ENCODE results near the gene SLC2A1. TPM values are rescaled to one million over a fixed set of nuclear protein-coding genes. Genes with fewer than 3 reads are reported as not detected.

SLC2A1 gene
- total RNA-seq, 1 experiment from 2014 or later, result 218 TPM

DNA sequence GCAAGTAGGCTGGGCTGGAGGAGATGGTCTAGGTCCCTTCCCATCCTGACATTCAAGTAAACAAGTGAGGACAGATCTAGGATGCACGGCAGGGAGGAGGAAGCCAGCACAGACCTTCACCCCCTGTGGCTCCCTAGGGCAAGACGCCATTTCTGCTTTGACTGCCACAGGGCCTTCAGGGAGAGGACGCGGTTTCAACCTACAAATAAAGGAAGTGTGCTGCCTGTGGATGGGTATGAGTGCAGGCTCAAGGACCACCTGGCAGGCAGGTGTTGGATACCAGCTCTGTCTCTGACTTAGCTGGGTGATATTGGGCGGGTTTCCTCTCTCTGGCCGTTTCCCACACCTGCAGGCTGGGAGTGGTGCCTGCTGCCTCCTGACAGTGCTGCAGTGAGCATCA, 16.2 kb downstream of the SLC2A1 start:
- no peak for DNase-seq (ENCODE audit: low read depth)

DNA sequence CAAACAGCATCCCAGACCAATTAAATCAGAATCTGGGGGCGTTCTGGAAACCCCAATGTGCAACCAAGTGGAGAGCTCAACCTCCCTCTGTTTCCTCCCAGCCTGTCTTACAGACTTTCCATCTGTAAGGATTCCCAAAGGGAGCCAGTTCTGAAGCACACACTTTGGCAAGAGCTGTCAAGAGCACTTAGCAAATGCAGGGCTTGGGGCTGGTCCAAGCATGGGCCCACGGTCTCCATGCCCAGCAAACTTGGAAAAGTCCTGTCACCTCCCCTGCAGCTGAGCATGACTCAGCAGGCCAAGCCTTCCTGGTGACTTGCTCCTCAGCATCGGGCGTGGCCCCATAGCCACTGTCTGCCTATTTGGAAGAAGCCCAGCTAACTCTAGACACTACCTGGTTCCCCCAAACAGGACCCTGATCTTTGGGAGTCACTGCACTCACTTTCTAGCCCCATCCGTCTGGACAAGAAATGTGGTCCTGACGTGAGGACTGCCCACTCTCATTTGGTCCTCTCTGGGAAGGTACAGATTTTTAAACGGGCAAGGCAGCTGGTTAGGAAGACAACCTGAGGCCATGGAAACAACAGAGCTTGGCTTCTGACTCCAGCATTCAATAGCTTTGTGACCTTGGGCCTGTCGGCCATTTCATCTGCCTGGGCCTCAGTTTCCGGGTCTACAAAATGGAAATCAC, 16.9 kb downstream of the SLC2A1 start:
- DNase-seq (ENCODE audit: low read depth), result peak; percentile 98

DNA sequence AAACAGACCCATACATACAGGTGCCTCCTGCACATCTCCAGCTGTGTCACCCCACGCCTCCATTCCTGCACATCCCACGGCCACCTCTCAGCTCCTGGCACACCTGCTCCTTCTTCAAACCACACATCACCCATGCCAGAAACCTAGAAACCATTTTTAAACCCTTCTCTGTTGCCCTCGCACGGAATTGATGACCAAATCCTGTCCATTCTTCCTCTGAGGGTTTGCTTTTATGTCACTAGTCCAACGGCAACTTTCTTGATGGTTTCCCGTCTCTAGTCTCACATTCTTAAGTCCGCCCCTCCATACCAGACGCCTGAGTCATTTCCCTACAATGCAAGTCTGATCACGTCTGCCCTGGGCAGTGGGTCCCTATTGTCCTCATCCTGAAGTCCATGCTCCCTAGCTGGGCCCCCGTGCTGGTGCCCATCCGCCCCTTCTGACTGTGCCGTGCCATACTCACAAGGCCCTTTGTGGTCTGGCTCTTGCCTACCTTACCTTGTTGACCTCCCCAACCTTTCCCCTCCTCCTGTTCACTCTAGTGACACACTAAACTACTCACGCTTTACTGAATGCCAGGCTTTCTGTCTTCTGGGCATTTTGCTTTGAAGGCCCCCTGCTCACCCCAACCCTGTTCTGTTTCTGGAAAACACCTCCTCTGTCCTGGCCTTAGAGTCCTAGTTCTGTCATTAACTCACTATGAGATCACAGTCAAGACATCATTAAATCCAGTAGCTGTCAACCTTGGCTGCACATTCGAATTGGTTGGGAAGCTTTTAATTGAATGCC, 17.6 kb downstream of the SLC2A1 start:
- DNase-seq (ENCODE audit: low read depth), result peak; percentile 100

GRCh38 chr1:42938645-42939615, 19.7 kb downstream of the SLC2A1 start:
- no peak for DNase-seq (ENCODE audit: low read depth)

DNA sequence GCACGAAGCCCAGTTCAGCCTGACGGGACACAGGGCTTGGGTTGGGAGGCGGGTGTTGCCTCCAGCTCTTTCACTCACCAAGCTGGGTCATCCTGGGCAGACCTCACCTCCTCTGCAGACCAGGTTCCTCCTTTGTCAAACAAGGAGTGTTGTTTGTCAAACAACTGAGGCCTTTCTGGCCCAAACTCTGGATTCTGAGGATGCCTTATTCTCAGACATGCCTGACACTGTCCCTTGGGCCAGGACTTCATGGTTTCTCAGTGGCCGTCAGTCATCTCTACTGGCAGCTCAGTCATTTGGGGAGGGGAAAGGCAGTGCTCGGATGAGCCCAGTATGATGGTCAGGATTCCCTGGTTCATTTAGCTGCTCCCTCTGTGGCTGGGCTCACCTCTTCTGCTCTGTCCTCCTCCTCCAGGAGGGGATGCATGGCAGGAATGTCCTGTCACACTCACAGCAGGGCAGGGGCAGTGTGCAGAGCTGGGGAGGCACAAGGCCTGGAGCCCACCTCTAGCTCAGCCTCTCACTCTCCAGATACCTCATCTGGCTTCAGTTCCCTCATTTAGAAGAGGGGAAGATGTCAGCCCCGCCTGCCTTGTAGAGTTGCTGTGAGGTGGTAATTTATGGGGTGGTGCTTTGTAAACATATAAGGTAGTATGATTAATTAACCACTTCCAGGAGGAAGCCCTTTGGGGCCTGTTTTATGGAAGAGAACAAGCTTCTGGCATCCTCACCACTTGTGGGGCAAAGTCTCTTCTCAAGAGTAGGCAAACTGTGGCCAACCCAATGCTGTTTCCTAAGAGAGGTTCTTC, 20.6 kb downstream of the SLC2A1 start:
- peak; percentile 76 for DNase-seq (ENCODE audit: low read depth)

DNA sequence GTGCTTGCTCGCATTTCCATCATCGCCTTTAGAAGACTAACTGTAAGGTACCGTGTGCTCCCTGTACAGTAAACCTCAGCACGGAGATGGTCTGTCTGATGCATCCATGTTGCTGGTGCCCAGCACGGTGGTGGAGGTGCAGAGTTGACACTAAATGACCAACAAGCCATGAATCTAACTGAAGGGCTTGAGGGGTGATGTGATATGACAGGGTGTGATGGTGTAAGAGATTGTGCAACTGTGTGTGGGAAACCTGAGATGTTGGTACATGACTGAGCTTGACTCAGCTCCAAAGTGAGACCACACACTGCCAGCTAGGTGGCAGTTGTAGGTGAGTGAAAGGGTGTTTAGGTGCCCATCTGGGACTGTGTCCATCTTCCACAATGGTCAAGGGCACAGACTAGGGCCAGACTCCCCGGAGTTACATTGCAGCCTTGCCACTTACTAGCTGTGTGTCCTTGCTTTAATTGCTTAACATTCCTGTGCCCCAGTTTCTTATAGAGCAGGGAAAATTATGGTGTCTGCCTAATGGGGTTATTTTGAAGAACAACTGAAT, 21.4 kb downstream of the SLC2A1 start:
- DNase-seq (ENCODE audit: low read depth), result peak; percentile 90

GRCh38 chr1:42936309-42937078, 22.2 kb downstream of the SLC2A1 start:
- DNase-seq (ENCODE audit: low read depth), result peak; percentile 92

DNA sequence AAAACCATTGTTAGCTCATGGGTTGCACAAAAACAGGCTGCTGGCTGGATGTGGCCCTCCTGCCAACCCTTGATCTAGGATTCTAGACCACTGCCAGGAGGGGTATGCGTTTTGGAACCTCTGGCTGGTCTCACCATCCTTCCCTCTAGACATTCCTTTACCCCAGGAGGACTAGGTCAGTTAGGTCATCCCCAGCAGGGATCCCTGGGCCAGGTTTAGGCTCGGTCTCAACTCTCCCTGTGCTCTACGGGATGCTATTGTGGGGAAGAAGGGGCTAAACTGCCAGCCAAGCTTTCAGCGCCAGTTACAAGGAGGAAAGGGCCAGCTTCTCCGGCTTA, 22.7 kb downstream of the SLC2A1 start:
- DNase-seq (ENCODE audit: low read depth), result no peak

DNA sequence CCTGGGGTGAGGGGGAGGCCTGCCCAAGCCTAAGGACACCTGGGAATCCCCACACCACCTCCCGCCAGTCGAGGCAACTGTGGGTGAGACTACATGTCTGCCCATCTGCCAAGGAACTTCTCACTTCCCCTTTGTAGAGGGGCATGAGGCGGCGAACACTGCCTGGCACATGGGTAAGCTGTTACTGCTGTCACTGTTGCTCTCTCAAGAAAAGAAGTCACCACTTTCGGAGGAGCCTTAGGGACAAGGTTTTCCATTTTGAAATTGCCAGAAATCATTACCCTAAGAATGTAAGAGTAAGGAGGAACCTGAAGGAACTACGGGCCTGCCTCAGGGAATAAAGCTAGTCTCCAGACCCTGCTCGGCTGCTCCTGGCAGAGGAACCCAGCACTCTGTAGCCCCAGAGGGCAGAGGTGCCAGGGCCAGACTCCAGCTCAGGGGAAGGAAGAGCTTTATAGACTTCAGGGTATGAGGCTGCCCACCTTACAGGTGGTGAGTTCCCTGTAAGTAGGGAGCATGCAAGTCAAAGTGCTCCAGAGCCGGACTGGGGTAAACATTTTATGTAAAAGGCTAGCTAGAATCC, 23.3 kb downstream of the SLC2A1 start:
- DNase-seq (ENCODE audit: low read depth), result no peak

DNA sequence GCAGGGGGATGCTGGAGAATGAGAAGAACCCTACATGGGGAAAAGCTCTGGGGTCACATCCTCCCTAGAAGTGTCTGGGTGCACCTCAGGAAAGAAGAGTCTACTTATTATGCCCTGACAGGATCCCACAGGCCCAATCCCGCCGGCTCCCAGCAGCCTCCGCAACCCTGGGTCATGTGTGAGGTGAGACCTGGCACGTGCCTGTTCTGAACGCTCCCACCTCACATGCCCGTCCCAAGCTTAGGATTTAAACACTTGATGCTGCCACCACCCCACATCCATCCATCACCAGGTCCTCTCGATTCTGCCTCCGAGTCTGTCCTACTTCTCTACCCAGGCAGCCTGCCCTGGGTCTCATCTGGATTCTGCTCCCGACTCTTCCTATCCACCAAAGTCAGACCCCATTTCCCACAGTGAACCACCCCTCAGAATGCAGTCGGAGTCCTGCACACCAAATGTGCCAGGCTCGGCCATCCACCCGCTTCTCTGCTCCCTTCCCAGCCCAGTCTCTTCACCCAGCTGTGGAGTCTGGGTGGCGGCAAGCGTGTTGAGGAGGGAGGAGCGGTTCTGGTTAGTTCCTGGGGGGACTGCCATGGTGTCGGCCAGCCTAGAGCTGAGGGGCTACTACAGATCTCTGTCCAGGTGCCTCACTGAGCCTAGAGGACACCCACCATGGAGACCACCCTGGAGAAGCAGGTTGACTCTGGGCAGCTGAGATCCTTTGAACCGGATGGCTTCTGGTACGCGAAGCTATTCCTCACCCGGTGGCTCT, 23.9 kb downstream of the SLC2A1 start:
- DNase-seq (ENCODE audit: low read depth), result no peak

- no peak for DNase-seq (ENCODE audit: low read depth)
Measured at GRCh38 chr1:42933610-42934491, 24.8 kb downstream of the SLC2A1 start.

GRCh38 chr1:42933060-42933586, 25.5 kb downstream of the SLC2A1 start:
- no peak for DNase-seq (ENCODE audit: low read depth)

GRCh38 chr1:42932442-42932941, 26.2 kb downstream of the SLC2A1 start:
- DNase-seq (ENCODE audit: low read depth), result no peak

DNA sequence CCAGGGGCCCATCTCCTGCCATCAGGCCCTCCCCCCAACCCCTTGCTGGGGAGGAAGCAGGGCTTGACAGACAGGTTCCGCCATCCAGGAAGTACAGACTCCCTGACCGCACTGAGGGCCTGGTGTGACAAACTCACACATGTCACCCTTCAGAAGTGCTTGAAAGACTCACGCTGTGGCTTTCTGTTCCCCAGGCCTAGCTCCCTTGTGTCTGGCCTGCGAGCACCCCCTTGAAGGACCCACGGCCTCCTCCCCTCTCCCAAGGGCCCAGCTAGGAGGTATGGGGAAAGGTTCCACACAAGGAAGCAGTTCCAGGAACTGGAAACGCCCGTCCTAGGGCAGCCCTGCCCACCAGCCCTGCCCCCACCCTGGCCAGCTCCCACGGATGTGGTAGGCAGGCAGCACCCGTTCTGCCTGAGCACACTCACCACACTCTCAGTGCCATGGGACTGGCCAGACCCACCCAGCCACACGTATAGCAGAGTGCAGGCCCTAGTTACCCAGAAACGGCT, 26.7 kb downstream of the SLC2A1 start:
- no peak for DNase-seq (ENCODE audit: low read depth)

- DNase-seq (ENCODE audit: low read depth), result peak; percentile 42
Measured at GRCh38 chr1:42931108-42931539, 27.5 kb downstream of the SLC2A1 start.

DNA sequence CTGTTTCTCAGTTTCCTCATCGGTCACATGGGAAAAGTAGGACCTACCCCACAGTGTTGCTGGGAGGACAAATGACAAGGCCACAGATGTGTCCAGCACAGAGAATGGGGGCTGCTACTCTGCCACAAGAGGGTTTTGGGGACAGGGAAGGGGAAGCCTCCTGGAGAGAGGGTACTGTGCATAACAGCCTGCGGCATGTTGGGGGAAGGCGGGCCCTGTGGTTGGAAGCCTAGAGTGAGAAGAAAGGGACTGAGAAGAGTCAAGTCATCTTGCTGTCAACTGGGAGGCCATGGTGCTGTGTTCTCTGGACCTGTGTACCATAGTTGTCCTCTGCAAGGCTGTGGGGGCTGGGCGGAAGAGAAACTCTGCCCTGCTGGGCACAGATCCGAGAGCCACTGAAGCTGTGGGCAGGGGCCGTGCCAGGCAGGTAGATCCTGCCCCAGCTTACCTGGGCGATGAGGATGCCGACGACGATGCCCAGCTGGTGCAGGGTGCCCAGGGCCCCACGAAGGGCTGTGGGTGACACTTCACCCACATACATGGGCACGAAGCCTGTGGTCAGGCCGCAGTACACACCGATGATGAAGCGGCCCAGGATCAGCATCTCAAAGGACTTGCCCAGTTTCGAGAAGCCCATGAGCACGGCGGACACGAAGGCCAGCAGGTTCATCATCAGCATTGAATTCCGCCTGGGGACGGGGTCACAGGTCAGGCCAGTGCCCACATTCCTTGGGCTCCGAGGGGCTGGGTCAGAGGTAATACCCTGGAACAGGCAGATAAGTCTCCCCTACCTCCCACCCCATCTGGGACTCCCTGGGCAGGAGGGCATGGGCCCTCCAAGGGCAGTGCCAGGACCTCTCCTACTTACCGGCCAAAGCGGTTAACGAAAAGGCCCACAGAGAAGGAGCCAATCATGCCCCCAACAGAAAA, 28.2 kb downstream of the SLC2A1 start:
- DNase-seq (ENCODE audit: low read depth), result no peak

Data from M059J (cell line).